Neural cell (in vitro differentiated cells): ENCODE data around the gene TNF.

ENCODE experiments used
- EP300 ChIP-seq: fragments of 450-650 bp; conservative IDR thresholded peaks from 2 replicates; pipeline ENCODE4 v1.6.1; 2014; ENCODE audit warnings: antibody characterized with exemption, mild to moderate bottlenecking, moderate library complexity; ENCODE audit not compliant: poor library complexity, severe bottlenecking
- EZH2 ChIP-seq: fragments of 200-600, 300-800 bp; shearing (Covaris generic), sonication (generic); IDR thresholded peaks from 2 replicates; pipeline ENCODE4 v1.6.1; 2014; ENCODE audit warnings: antibody characterized with exemption, low read length, borderline replicate concordance, mild to moderate bottlenecking; ENCODE audit not compliant: insufficient read depth, poor library complexity, severe bottlenecking
- MXI1 ChIP-seq: fragments of 450-650 bp; conservative IDR thresholded peaks from 2 replicates; pipeline ENCODE4 v1.6.1; 2014; ENCODE audit warnings: antibody characterized with exemption, mild to moderate bottlenecking; ENCODE audit not compliant: poor library complexity, severe bottlenecking
- POLR2AphosphoS5 ChIP-seq: IDR thresholded peaks from 2 replicates; pipeline ENCODE4 v1.6.1; 2012
- RAD21 ChIP-seq: fragments of 450-650 bp; conservative IDR thresholded peaks from 2 replicates; pipeline ENCODE4 v1.6.1; 2014; ENCODE audit warnings: antibody characterized with exemption, mild to moderate bottlenecking, moderate library complexity
- REST ChIP-seq: IDR thresholded peaks from 2 replicates; pipeline ENCODE4 v1.6.1; 2012; ENCODE audit warnings: borderline replicate concordance
- SMC3 ChIP-seq: fragments of 450-650 bp; conservative IDR thresholded peaks from 2 replicates; pipeline ENCODE4 v1.6.1; 2014; ENCODE audit warnings: antibody characterized with exemption, mild to moderate bottlenecking, moderate library complexity; ENCODE audit not compliant: poor library complexity
- TAF1 ChIP-seq: IDR thresholded peaks from 2 replicates; pipeline ENCODE4 v1.6.1; 2012; ENCODE audit warnings: low read depth
- TF ChIP-seq, protein P1 (sequence below): fragments of 450-650 bp; IDR thresholded peaks from 2 replicates; pipeline ENCODE4 v1.5.1; 2014; ENCODE audit warnings: antibody characterized with exemption, mild to moderate bottlenecking, moderate library complexity; ENCODE audit not compliant: poor library complexity, severe bottlenecking

GRCh38 chr6:31538805-31539400 lies 36.5 kb upstream of the TNF start:
- TF ChIP-seq, protein P1, sequence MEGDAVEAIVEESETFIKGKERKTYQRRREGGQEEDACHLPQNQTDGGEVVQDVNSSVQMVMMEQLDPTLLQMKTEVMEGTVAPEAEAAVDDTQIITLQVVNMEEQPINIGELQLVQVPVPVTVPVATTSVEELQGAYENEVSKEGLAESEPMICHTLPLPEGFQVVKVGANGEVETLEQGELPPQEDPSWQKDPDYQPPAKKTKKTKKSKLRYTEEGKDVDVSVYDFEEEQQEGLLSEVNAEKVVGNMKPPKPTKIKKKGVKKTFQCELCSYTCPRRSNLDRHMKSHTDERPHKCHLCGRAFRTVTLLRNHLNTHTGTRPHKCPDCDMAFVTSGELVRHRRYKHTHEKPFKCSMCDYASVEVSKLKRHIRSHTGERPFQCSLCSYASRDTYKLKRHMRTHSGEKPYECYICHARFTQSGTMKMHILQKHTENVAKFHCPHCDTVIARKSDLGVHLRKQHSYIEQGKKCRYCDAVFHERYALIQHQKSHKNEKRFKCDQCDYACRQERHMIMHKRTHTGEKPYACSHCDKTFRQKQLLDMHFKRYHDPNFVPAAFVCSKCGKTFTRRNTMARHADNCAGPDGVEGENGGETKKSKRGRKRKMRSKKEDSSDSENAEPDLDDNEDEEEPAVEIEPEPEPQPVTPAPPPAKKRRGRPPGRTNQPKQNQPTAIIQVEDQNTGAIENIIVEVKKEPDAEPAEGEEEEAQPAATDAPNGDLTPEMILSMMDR, result no peak
- TF ChIP-seq TAF1 (no peak), EZH2 (no peak), POLR2AphosphoS5 (no peak), EP300 (no peak), SMC3 (no peak), RAD21 (no peak), REST (no peak), MXI1 (no peak)
